IPS-18a (cell line): ENCODE measurements around the gene PTPRM.

Experiments used
- H3K27ac ChIP-seq: one replicate; pipeline ENCODE4 v1.5.1; 2013; ENCODE audit warnings: low read length
- H3K27me3 ChIP-seq: one replicate; pipeline ENCODE4 v1.6.1; 2013; ENCODE audit warnings: mild to moderate bottlenecking, low read length; ENCODE audit not compliant: control insufficient read depth, insufficient read depth
- H3K36me3 ChIP-seq: one replicate; pipeline ENCODE4 v1.6.1; 2013; ENCODE audit warnings: low read depth, low read length; ENCODE audit not compliant: control insufficient read depth
- H3K4me1 ChIP-seq: one replicate; pipeline ENCODE4 v1.6.1; 2013; ENCODE audit warnings: low read depth, low read length; ENCODE audit not compliant: control insufficient read depth
- H3K4me3 ChIP-seq: one replicate; pipeline ENCODE4 v1.5.1; 2013; ENCODE audit warnings: low read length
- H3K9ac ChIP-seq: one replicate; pipeline ENCODE4 v1.6.1; 2013; ENCODE audit warnings: mild to moderate bottlenecking, low read length, moderate library complexity
- H3K9me3 ChIP-seq: one replicate; pipeline ENCODE4 v1.6.1; 2013; ENCODE audit warnings: low read depth, low read length; ENCODE audit not compliant: control insufficient read depth

Gene PTPRM

DNA sequence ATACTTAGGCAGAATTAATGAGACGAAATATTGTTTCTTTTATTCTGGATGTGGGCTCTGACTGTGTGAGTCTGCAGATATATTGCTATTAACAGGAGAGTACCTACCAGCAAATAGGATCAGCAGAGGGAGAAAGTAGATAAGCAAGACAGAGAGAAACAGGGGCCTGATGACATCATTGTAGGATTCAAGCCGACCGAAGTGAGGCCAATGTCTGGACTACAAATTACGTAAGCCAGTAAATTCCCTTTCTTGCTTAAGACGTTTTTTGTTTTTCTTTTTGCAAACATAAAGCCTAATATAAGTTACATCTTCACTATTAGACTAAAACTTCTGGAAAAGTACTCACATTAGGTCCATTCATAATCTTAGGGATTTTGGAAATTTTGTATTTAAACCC, 21.4 kb upstream of the PTPRM start:
- no peak overlapping the region for H3K4me3 ChIP-seq
- H3K36me3 ChIP-seq = no peaks in the 10 kb centered on the region
- H3K9me3 ChIP-seq = no peaks in the 10 kb centered on the region
- no peak overlapping the region for H3K27ac ChIP-seq
- H3K4me1 ChIP-seq = no peaks in the 10 kb centered on the region
- no peaks in the 10 kb centered on the region for H3K27me3 ChIP-seq
- H3K9ac ChIP-seq = no peak overlapping the region

DNA sequence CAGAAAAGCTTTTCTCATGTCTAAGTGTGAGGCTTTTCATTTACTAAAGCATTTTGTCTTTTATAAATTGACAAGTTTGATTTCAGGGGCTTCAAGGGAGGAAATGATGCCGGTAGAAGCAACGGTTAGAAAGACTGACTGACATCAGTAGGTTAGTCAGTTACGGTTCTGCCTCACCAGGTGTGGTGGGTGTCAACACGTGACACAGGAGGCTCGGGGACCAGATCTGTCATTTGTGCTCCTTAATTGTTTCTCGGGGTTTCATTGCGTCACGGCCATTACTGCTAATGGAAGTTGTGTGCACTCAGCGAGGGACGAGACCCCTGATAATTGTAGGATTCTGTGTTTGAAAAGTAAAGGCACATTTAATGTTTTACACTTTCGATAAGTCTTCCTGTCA, 18.9 kb upstream of the PTPRM start:
- H3K4me3 ChIP-seq = no peak overlapping the region
- H3K4me1 ChIP-seq = no peaks in the 10 kb centered on the region
- no peaks in the 10 kb centered on the region for H3K9me3 ChIP-seq
- no peaks in the 10 kb centered on the region for H3K27me3 ChIP-seq
- no peaks in the 10 kb centered on the region for H3K36me3 ChIP-seq
- H3K27ac ChIP-seq = no peak overlapping the region
- no peak overlapping the region for H3K9ac ChIP-seq

DNA sequence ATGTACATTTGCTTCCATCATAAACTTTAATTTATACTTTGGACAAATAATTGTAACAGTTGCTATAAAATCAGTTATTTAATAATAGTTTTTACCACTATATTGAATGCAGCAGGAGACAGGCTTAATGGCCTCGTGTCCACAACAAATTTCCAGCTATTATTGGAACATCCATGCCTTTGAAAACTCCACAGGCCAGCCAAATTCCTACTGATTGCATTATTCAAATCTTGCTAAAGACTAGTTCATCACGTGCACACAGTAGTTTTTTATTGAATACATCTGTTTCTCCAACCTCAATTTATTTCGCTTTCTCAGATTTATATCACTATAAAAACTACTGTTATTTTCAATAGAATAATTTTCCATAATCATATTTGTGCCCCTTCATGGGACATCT, 18.4 kb upstream of the PTPRM start:
- no peak overlapping the region for H3K9ac ChIP-seq
- H3K4me3 ChIP-seq = no peak overlapping the region
- no peaks in the 10 kb centered on the region for H3K36me3 ChIP-seq
- no peak overlapping the region for H3K27ac ChIP-seq
- no peaks in the 10 kb centered on the region for H3K27me3 ChIP-seq
- no peaks in the 10 kb centered on the region for H3K9me3 ChIP-seq
- no peaks in the 10 kb centered on the region for H3K4me1 ChIP-seq

GRCh38 chr18:7557973-7558372, 9.1 kb upstream of the PTPRM start:
- Histone ChIP-seq H3K4me1 (peaks cover 8% of the 10 kb centered on the region), H3K9me3 (no peaks in the 10 kb centered on the region), H3K36me3 (no peaks in the 10 kb centered on the region), H3K27me3 (no peaks in the 10 kb centered on the region), H3K27ac (no peak overlapping the region), H3K9ac (no peak overlapping the region), H3K4me3 (no peak overlapping the region)

DNA sequence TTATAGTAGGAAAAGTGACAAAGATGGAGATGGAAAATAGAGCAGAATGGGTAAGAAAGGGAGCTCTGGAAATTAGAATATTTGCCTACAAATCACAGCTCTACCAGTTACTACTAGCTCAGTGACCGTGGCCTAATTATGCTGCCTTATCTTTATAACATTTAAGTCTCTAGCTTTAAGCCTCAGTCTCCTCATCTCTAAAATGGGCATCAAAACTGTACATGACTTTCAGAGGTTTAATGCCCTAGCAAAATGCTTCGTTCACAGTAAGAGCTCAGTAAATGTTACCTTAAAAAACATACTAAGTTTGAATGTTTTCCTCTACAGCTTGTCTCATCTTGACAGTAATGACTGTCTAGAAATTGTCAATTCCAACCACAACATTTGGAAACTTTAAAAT, 8.3 kb upstream of the PTPRM start:
- Histone ChIP-seq H3K27me3 (peaks cover under 1% of the 10 kb centered on the region), H3K27ac (no peak overlapping the region), H3K36me3 (no peaks in the 10 kb centered on the region), H3K9me3 (no peaks in the 10 kb centered on the region), H3K4me1 (peaks cover 8% of the 10 kb centered on the region), H3K9ac (no peak overlapping the region), H3K4me3 (no peak overlapping the region)

DNA sequence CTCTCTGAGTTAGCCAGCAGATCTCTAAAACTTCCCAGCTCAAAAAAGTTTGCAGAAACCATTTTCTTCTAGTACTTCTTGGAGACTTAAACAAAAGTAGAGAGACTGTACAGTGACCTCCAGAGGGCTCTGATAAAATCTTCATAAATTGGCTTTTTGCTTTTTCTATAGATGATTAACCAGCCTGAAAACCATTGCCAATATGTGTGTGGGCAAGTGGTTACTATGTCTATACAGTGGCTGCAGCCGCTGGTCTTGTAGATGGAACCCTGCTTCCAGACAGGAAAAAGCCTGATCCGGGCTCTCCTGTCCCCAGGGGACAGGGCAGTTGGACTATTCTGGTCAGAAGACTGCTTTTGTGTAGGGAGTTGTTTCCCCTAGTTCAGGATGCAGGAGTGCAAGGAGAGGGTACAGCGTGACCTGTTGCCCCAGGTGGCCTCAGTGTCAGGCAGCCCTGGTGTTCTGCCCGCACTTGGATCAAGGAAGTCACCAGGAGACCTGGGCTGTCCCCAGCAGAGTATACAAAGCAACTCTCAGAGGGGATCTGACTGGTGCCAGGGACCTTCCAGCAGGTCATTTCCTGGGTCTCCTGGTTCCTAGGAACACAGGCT, 7.3 kb upstream of the PTPRM start:
- H3K27ac ChIP-seq = no peak overlapping the region
- H3K4me1 ChIP-seq = peaks cover 8% of the 10 kb centered on the region
- no peaks in the 10 kb centered on the region for H3K36me3 ChIP-seq
- H3K4me3 ChIP-seq = no peak overlapping the region
- H3K27me3 ChIP-seq = peaks cover 11% of the 10 kb centered on the region
- H3K9me3 ChIP-seq = no peaks in the 10 kb centered on the region
- no peak overlapping the region for H3K9ac ChIP-seq

GRCh38 chr18:7561909-7562460, 5.1 kb upstream of the PTPRM start:
- Histone ChIP-seq H3K27ac (no peak overlapping the region), H3K9ac (no peak overlapping the region), H3K9me3 (no peaks in the 10 kb centered on the region), H3K4me3 (no peak overlapping the region), H3K27me3 (peaks cover 28% of the 10 kb centered on the region), H3K4me1 (peaks cover 8% of the 10 kb centered on the region), H3K36me3 (no peaks in the 10 kb centered on the region)

- H3K4me1 ChIP-seq = peaks cover 8% of the 10 kb centered on the region
- no peak overlapping the region for H3K9ac ChIP-seq
- H3K36me3 ChIP-seq = no peaks in the 10 kb centered on the region
- H3K9me3 ChIP-seq = no peaks in the 10 kb centered on the region
- peaks cover 28% of the 10 kb centered on the region for H3K27me3 ChIP-seq
- no peak overlapping the region for H3K4me3 ChIP-seq
- no peak overlapping the region for H3K27ac ChIP-seq
These were observed 4.6 kb upstream of the PTPRM start for GRCh38 chr18:7562491-7562890.

DNA sequence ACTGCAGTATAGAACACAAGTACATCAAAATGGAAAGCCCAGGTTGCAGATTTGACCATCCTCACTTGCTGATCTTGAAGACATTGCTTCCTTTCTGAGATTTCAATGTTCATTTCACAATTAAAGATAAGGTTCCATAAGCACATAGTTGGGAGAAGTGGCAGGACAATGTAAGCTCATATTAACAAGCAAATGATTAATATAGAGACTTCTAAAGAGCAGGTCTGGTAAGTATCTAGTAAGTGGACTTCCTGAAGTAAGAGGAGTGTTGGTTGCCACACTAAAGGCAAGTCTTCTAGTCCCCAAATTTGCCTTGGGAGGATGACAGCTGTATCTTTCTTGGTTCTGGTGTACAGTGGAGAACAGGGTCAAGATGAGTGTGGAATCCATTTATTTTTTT, 1.4 kb upstream of the PTPRM start:
- Histone ChIP-seq H3K27me3 (peaks cover 50% of the 10 kb centered on the region), H3K36me3 (no peaks in the 10 kb centered on the region), H3K9ac (no peak overlapping the region), H3K9me3 (no peaks in the 10 kb centered on the region), H3K27ac (no peak overlapping the region), H3K4me1 (peaks cover 12% of the 10 kb centered on the region), H3K4me3 (no peak overlapping the region)

- Histone ChIP-seq H3K9ac (peak overlapping the region; percentile 22), H3K27ac (no peak overlapping the region), H3K4me1 (peaks cover 12% of the 10 kb centered on the region), H3K4me3 (peak overlapping the region; percentile 66), H3K9me3 (no peaks in the 10 kb centered on the region), H3K27me3 (peaks cover 50% of the 10 kb centered on the region), H3K36me3 (no peaks in the 10 kb centered on the region)
These were observed 911 bp upstream of the PTPRM start for GRCh38 chr18:7566244-7566566.

- Histone ChIP-seq H3K9me3 (no peaks in the 10 kb centered on the region), H3K4me1 (peaks cover 4% of the 10 kb centered on the region), H3K9ac (peak overlapping the region; percentile 7), H3K36me3 (no peaks in the 10 kb centered on the region), H3K27ac (no peak overlapping the region), H3K27me3 (peaks cover 50% of the 10 kb centered on the region), H3K4me3 (peak overlapping the region; percentile 65)
These were observed 634 bp downstream of the PTPRM start for GRCh38 chr18:7567474-7568425.
